ENCODE data around the gene EPS8L1.

DNA sequence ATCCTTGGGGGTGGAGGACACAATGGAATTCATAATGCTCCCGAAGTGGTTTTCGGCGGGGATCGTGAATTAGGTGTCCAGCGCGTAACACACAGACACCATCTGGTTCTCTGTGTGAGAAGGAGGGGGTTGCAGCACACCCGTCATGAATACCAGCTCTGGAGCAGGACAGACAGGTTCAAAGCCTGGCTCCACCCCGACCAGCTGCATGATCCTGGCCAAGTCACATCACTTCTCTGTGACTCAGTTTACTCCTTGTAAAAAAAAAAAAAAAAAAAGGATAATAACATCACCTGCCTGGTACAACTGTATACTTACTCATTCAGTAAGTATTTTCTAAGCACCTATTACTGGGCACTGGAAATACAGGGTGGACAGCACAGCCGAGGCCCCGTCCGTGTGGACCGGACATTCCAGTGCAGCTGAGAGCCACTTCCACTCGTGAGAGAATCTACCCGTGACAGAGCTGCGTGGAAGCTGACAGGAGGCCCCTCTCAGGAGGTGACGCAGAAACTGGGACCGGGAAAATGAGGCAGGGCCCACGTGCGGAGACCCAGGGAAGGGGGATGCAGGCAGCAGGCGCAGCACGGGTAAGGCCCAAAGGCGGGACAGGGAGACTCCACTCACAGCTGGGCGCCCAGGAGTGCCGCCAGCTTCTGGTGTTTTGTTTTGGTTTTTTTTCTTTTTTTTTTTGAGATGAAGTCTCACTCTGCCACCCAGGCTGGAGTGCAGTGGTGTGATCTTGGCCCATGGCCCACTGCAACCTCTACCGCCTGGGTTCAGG lies 24.7 kb upstream of the EPS8L1 start:
- TF ChIP-seq POLR2A (IDR thresholded peaks at IDR 0.05; ENCODE audit: low read length), result no peak
- no peak for TF ChIP-seq GATA1 (IDR thresholded peaks at IDR 0.05; ENCODE audit: low read depth, low read length)
